Spleen (tissue), 7 donors: ENCODE results near the gene NMNAT2.

ENCODE experiments used
- POLR2A ChIP-seq, 3 donors: fragments of 450-650 bp; IDR thresholded peaks; one replicate each; pipeline ENCODE4 v1.5.1; 2017; ENCODE audit warnings: antibody characterized with exemption in 3 of 3, mild to moderate bottlenecking in 1 of 3
- POLR2AphosphoS5 ChIP-seq, 3 donors: sonication (generic); formaldehyde crosslinking; IDR thresholded peaks; one replicate each; pipeline ENCODE4 v1.5.1; 2017; ENCODE audit warnings: antibody characterized with exemption in 3 of 3
- TF ChIP-seq, protein P1 (sequence below), 11 experiments: fragments of 200-600 bp in 7 of 11; fragments of 450-650 bp in 4 of 11; sonication (generic) in 4 of 11; IDR thresholded peaks in 8 of 11; conservative IDR thresholded peaks in 3 of 11; 1 replicate in 7 of 11; 2 replicates in 4 of 11; pipeline versions ENCODE4 v1.4.0 to v1.8.0; 2016 to 2021; ENCODE audit warnings: antibody characterized with exemption in 11 of 11, inconsistent platforms in 4 of 11, mild to moderate bottlenecking in 1 of 11
- donor health status: DM: no; HTN: no; CAD: no; lungs with moderate emphysema.
- donor health status: DM: no; HTN: no; CAD: no.
- donor health status: DM: no; HTN: no; CAD: no.

DNA sequence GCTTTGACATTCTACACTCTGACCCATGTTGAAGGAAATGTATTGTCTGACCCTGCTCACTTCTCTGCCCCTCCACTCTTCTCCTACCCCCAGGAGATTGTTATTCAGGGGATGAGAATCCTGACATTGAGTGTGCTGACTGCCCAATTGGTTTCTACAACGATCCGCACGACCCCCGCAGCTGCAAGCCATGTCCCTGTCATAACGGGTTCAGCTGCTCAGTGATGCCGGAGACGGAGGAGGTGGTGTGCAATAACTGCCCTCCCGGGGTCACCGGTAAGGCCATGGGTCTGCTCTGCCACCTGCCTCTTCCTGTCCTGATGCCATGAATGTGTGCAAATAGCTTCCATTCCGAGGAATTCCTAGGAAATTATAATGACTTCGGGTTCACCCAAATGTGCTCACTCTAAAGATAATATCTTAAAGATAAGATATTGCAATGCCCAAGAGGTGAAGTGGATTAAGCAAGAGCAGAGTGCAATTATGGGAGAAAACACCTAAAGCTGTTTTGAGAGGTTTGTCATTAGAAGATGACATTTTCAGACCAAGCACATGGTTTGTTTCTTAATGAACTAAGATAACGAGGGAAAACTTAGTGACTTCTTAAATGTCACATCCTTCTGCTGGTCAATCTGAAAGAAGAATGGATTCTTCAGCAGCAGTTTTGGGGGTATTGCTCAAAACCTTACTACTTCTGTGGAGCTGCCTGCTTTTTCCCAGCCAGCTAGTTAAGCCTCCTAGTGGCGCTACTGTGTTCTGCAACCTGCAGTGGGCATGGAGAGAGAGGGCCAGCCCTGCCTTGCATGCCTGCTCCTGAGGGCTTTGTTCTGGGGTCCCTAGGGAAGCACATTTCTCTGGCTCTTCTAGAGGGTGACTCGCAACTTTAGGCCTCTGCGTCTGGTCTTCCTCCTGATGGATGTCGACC is 190.5 kb downstream of the NMNAT2 start:
- TF ChIP-seq, protein P1, sequence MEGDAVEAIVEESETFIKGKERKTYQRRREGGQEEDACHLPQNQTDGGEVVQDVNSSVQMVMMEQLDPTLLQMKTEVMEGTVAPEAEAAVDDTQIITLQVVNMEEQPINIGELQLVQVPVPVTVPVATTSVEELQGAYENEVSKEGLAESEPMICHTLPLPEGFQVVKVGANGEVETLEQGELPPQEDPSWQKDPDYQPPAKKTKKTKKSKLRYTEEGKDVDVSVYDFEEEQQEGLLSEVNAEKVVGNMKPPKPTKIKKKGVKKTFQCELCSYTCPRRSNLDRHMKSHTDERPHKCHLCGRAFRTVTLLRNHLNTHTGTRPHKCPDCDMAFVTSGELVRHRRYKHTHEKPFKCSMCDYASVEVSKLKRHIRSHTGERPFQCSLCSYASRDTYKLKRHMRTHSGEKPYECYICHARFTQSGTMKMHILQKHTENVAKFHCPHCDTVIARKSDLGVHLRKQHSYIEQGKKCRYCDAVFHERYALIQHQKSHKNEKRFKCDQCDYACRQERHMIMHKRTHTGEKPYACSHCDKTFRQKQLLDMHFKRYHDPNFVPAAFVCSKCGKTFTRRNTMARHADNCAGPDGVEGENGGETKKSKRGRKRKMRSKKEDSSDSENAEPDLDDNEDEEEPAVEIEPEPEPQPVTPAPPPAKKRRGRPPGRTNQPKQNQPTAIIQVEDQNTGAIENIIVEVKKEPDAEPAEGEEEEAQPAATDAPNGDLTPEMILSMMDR (IDR thresholded peaks at IDR 0.05 in 8 of 11, conservative IDR thresholded peaks at IDR 0.05 in 3 of 11) = peak; percentile 16 to 83 (median 68)
- no peak for TF ChIP-seq POLR2A (IDR thresholded peaks at IDR 0.05)
- no peak for TF ChIP-seq POLR2AphosphoS5 (IDR thresholded peaks at IDR 0.05)
